ENCODE results near the gene EFNB1. TPM values are rescaled to one million over a fixed set of nuclear protein-coding genes. Genes with fewer than 3 reads are reported as not detected.

The EFNB1 gene
- polyA plus RNA-seq, 1 donor from 2014 or later: 25.5 TPM

DNA sequence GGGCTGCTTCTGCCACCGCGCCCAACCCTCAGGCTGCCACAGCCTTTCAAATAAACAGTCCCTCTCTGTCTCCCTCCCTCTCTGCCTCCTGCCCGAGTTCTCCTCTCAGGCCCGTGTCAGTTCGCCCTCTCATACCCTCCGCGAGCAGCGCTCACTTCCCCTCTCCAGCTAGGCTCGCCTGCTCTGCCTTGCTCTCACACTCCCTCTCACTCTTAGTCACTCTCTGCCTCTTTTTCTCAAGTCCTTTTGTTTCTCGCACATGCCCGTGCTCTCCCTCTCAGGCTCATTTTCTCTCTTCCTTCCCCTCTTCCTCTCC lies 3.2 kb downstream of the EFNB1 start:
- H2AFZ ChIP-seq (ENCODE audit: low read depth, low read length): no peak overlapping the region
- H3K79me2 ChIP-seq (replicated peaks; ENCODE audit: insufficient read depth, low read length): peaks cover 67% of the 10 kb centered on the region
- no peaks in the 10 kb centered on the region for H4K20me1 ChIP-seq (ENCODE audit: insufficient read depth)

DNA sequence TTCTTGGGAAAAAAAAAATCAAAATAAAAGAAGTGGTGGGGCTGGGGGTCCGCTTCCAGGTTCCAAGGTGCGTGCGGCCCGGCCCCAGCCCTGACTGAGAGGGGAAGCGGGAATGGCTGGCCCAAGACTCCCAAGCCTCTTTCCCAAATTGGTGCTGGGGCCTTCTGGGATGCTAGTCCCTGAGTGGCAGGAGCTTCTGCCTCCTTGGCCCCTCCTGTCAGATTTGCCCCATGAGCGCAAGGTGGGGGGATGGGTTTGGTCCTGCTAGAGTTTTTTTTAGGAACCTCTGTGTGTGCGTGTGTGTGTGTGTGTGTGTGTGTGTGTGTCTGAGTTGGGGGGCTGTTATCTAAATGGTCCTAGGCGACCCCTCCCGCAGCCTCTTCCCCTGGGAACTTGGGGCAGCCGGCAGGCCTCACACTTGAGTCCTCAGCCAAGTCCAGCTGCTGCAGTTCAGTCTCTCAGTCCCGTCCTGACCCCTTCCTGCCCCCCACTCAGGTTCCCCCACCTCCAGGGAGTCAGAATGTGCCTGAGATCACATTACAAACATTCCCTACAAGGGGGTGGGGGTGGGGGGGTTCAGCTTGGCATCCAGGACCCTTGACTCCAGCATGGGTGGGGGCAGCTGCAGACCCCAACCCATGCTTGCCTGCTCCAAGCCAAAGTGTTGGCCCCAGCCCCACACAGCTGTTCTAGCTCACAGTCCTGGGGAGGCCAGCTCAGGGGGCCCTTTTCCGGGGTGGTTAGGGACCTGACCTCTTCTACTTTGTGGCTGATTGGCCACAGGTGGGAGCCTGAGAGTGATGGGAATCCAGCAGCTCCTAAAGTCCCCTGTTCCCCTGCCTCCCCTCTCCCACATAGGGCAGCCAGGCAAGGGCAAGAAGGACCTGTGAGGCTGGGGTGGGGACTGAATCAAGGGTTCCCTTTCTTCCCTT lies 4.0 kb downstream of the EFNB1 start:
- H3K27me3 ChIP-seq (ENCODE audit: insufficient read depth, low read depth, low read length): no peaks in the 10 kb centered on the region
- H3K9me2 ChIP-seq (ENCODE audit: insufficient read depth, low read length): no peaks in the 10 kb centered on the region
- no peak overlapping the region for H2AFZ ChIP-seq (ENCODE audit: low read depth, low read length)
- H4K20me1 ChIP-seq (ENCODE audit: insufficient read depth): no peaks in the 10 kb centered on the region
- peak overlapping the region; percentile 68 for H3K27ac ChIP-seq (ENCODE audit: low read length)
- H3K9ac ChIP-seq (ENCODE audit: low read length): peak overlapping the region; percentile 83
- no peaks in the 10 kb centered on the region for H3K36me3 ChIP-seq (ENCODE audit: insufficient read depth, low read length)
- H3K4me2 ChIP-seq (ENCODE audit: low read length): peak overlapping the region; percentile 62
- H3K9me3 ChIP-seq (ENCODE audit: low read length): no peaks in the 10 kb centered on the region
- H3K79me2 ChIP-seq (replicated peaks; ENCODE audit: insufficient read depth, low read length): peaks cover 74% of the 10 kb centered on the region
- TF ChIP-seq POLR2AphosphoS5 (IDR thresholded peaks at IDR 0.05) (no peak), RAD21 (conservative IDR thresholded peaks at IDR 0.05) (no peak), TAF1 (IDR thresholded peaks at IDR 0.05; ENCODE audit: low read depth) (no peak), SMC3 (conservative IDR thresholded peaks at IDR 0.05; ENCODE audit: poor library complexity) (no peak)
- TF ChIP-seq, protein P1, sequence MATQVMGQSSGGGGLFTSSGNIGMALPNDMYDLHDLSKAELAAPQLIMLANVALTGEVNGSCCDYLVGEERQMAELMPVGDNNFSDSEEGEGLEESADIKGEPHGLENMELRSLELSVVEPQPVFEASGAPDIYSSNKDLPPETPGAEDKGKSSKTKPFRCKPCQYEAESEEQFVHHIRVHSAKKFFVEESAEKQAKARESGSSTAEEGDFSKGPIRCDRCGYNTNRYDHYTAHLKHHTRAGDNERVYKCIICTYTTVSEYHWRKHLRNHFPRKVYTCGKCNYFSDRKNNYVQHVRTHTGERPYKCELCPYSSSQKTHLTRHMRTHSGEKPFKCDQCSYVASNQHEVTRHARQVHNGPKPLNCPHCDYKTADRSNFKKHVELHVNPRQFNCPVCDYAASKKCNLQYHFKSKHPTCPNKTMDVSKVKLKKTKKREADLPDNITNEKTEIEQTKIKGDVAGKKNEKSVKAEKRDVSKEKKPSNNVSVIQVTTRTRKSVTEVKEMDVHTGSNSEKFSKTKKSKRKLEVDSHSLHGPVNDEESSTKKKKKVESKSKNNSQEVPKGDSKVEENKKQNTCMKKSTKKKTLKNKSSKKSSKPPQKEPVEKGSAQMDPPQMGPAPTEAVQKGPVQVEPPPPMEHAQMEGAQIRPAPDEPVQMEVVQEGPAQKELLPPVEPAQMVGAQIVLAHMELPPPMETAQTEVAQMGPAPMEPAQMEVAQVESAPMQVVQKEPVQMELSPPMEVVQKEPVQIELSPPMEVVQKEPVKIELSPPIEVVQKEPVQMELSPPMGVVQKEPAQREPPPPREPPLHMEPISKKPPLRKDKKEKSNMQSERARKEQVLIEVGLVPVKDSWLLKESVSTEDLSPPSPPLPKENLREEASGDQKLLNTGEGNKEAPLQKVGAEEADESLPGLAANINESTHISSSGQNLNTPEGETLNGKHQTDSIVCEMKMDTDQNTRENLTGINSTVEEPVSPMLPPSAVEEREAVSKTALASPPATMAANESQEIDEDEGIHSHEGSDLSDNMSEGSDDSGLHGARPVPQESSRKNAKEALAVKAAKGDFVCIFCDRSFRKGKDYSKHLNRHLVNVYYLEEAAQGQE (IDR thresholded peaks at IDR 0.05; ENCODE audit: borderline replicate concordance): no peak
- H3F3A ChIP-seq (ENCODE audit: insufficient read depth, low read length, poor library complexity, severe bottlenecking): no peaks in the 10 kb centered on the region
- peak overlapping the region; percentile 90 for H3K4me3 ChIP-seq (ENCODE audit: low read length)

More for the DNA sequence above, 3.2 kb downstream of the EFNB1 start:
- Histone ChIP-seq H3K9ac (ENCODE audit: low read length) (peak overlapping the region; percentile 83), H3K27ac (ENCODE audit: low read length) (peak overlapping the region; percentile 68), H3K9me3 (ENCODE audit: low read length) (no peaks in the 10 kb centered on the region), H3F3A (ENCODE audit: insufficient read depth, low read length, poor library complexity, severe bottlenecking) (no peaks in the 10 kb centered on the region), H3K4me2 (ENCODE audit: low read length) (peak overlapping the region; percentile 62), H3K36me3 (ENCODE audit: insufficient read depth, low read length) (no peaks in the 10 kb centered on the region), H3K9me2 (ENCODE audit: insufficient read depth, low read length) (no peaks in the 10 kb centered on the region), H3K4me3 (ENCODE audit: low read length) (peak overlapping the region; percentile 90), H3K27me3 (ENCODE audit: insufficient read depth, low read depth, low read length) (no peaks in the 10 kb centered on the region)
- TF ChIP-seq MXI1 (conservative IDR thresholded peaks at IDR 0.05; ENCODE audit: poor library complexity, severe bottlenecking) (no peak), POLR2AphosphoS5 (IDR thresholded peaks at IDR 0.05) (no peak), RAD21 (conservative IDR thresholded peaks at IDR 0.05) (no peak), SMC3 (conservative IDR thresholded peaks at IDR 0.05; ENCODE audit: poor library complexity) (peak; percentile 9), EZH2 (IDR thresholded peaks at IDR 0.05; ENCODE audit: borderline replicate concordance, insufficient read depth, low read length, poor library complexity, severe bottlenecking) (no peak), EP300 (conservative IDR thresholded peaks at IDR 0.05; ENCODE audit: poor library complexity, severe bottlenecking) (no peak), TAF1 (IDR thresholded peaks at IDR 0.05; ENCODE audit: low read depth) (peak; percentile 41)
- TF ChIP-seq, protein P2, sequence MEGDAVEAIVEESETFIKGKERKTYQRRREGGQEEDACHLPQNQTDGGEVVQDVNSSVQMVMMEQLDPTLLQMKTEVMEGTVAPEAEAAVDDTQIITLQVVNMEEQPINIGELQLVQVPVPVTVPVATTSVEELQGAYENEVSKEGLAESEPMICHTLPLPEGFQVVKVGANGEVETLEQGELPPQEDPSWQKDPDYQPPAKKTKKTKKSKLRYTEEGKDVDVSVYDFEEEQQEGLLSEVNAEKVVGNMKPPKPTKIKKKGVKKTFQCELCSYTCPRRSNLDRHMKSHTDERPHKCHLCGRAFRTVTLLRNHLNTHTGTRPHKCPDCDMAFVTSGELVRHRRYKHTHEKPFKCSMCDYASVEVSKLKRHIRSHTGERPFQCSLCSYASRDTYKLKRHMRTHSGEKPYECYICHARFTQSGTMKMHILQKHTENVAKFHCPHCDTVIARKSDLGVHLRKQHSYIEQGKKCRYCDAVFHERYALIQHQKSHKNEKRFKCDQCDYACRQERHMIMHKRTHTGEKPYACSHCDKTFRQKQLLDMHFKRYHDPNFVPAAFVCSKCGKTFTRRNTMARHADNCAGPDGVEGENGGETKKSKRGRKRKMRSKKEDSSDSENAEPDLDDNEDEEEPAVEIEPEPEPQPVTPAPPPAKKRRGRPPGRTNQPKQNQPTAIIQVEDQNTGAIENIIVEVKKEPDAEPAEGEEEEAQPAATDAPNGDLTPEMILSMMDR (IDR thresholded peaks at IDR 0.05; ENCODE audit: poor library complexity, severe bottlenecking): no peak
- TF ChIP-seq, protein P1 (IDR thresholded peaks at IDR 0.05; ENCODE audit: borderline replicate concordance): peak; percentile 14

Measured in neural cell (in vitro differentiated cells).